Mononuclear cell (primary cell): ENCODE results near the gene FNDC7. TPM values are rescaled to one million over a fixed set of nuclear protein-coding genes. Genes with fewer than 3 reads are reported as not detected.
A peak's percentile ranks its signal among the peaks of the same experiment; 100 is the strongest.

ENCODE experiments used
- H3K27me3 ChIP-seq: 2 replicates; pipeline ENCODE4 v1.6.0; 2011; ENCODE audit warnings: low read length, control low read depth; ENCODE audit not compliant: insufficient read depth
- H3K4me1 ChIP-seq: 2 replicates; pipeline ENCODE4 v1.5.1; 2011; ENCODE audit warnings: mild to moderate bottlenecking, low read length, control low read depth; ENCODE audit not compliant: insufficient read depth
- H3K4me3 ChIP-seq: 2 replicates; pipeline ENCODE4 v1.5.1; 2011; ENCODE audit warnings: mild to moderate bottlenecking, low read length, moderate library complexity
- H3K9me3 ChIP-seq: 2 replicates; pipeline ENCODE4 v1.5.1; 2011; ENCODE audit warnings: low read depth, mild to moderate bottlenecking, control low read depth, low read length
- total RNA-seq: library from RNA; depleted of rRNA; stranded (reverse); fragments of >200 nt; gene quantifications from one replicate; pipeline ENCODE4 v1.2.3, GENCODE V29; 2012

The FNDC7 gene
- total RNA-seq, 1 donor, result 0.21 TPM

DNA sequence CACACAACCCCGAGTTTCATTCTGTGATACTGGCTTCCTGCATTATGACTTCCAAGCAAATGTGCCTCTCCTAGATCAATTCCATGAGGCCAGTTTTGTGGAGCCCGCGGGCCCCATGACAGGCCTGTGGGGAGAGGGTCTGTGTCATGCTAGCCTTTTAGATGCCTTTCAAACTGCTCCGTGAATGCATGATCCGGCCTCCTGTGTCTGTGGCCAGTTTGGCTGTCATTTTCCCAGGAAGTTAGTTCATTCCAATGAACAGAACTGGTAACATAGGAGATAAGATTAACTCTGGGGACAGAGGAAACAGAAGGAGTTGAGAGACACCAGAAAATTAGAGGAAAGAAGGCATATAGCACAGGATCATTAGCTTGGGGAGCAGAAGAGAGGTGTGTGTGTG lies 3.2 kb downstream of the FNDC7 start:
- peaks cover 6% of the 10 kb centered on the region for H3K27me3 ChIP-seq
- no peaks in the 10 kb centered on the region for H3K9me3 ChIP-seq
- no peaks in the 10 kb centered on the region for H3K4me1 ChIP-seq
- no peak overlapping the region for H3K4me3 ChIP-seq

DNA sequence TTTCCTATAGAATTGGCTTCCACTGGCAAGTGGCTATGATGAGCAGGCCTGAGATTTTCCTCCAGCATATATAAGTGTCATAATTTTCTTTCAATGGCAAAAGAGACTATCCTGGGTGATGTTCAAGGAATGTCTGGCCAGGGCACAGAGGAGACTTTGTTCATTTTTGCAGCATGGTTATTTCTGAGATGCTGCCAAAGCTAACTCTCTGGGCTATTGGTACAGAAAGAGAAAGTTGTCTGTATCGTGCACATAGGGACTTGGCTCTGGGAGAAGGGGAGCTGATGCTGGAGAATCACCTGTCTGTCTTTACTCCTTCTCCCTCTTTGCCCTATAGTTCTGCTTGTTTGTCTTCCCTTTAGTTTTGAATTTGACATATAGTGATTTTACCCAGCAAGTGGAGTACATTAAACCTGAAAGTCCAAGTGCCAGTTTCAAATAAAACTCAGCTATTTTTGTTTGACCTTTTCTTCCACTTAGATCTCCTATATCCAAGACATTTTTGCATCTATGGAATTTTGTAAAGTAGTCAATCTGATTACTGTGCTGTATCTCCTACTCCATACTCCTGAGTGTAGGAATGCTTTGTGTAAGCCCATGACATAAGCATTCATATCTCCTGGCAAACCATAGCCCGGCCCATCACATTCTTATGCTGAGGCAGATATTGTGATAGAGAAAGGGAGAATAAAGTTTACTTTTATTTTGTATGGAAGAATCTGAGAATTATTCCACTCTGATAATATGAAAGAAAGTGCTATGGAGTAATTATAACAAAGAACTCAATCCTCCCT lies 3.9 kb downstream of the FNDC7 start:
- peaks cover 6% of the 10 kb centered on the region for H3K27me3 ChIP-seq
- no peak overlapping the region for H3K4me3 ChIP-seq
- no peaks in the 10 kb centered on the region for H3K9me3 ChIP-seq
- H3K4me1 ChIP-seq, result no peaks in the 10 kb centered on the region

DNA sequence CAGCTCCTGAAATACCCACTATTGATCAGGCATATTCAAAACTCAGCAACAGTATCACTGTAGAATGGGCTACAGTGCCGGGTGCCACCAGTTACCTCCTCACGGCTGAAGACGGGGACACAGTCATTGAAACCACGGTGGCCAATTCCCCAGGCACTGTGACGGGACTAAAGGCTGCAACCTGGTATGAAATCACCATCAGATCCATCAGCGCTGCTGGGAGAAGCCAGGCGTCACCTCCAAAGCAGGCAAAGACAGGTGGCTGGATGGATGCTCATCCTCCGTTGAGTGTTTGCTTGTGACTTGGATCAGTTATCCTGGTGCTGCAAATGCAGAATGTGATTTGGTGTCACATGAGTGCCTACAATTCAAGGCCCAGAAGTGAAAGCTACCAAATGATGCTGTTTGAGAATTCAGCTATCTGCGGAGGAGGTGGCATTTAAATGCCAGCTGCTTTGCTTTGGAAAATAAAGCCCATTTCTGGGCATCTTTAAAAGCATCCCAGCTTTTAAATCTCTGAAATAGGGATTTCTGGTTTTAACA lies 5.1 kb downstream of the FNDC7 start:
- Histone ChIP-seq H3K4me3 (no peak overlapping the region), H3K27me3 (peaks cover 4% of the 10 kb centered on the region), H3K4me1 (no peaks in the 10 kb centered on the region), H3K9me3 (no peaks in the 10 kb centered on the region)

DNA sequence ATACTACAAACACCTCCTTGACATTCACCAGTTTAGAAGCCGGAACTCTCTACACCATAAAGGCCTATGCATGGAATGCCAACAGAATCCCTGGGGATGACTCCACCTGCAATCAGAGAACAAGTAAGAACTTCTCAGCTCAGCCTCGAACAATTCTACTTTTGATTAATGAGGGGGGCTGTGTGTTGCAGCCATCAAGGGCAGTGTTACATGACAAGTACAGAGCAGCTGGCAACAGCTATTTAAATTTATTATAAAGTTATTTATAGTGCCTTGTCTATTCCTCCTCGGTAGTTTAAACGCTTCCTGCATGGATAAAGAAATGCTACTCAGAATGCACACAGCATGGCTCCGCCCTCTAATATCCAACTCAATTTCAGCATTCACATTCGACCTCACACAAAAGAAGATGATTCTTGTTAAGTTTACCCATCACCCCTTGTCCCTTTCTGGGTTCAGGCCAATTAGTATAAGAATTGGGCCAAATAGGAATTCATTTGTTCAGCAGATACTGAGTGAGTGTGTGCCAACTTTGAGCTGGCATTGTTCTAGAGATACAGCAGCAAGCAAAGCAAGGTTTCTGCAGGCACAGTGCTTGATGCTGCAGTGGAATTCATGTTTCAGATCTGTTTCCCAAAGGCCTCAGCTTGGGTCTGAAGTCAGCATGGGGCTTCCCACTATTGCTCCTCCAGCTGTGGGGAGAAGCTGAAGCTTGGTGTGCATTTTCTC lies 6.4 kb downstream of the FNDC7 start:
- H3K9me3 ChIP-seq, result no peaks in the 10 kb centered on the region
- H3K4me1 ChIP-seq, result no peaks in the 10 kb centered on the region
- H3K4me3 ChIP-seq, result no peak overlapping the region

DNA sequence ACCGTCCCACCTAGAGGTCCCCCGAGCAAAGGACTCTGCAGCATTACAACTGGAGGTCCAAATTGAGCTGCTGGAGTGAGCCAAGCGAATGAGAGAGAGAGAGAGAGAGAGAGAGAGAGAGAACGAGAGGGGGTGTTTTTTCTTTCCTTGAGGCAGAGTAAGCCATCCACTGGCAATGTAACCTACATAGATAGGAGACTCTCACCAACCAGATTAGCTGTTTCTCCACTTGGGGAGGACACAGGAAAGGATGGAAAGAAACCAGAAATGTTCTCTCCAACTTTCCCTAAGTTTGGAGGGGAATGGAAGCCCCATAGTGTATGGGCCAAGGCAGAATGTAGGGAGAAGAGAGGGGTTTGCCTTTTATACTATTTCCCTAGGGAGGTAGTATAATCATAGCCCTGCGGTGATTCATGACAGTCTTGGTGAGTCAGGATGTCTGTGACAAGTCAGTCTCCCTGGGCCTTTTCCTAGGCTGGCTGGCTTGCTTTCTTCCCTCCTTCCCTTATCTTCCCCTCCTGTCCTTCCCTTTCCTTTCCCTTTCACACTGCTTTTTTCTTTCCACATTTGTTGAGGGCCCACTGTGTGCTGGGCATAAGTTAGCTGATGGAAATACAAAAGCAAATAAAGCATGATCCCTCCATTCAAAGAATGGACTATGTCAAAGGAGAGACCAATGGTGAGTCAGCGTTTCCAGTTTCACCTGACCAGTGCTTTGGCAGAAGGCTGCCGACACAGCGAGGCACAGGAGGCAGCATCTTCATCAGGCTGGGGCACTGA lies 7.1 kb downstream of the FNDC7 start:
- H3K9me3 ChIP-seq, result no peaks in the 10 kb centered on the region
- H3K27me3 ChIP-seq, result no peaks in the 10 kb centered on the region
- no peaks in the 10 kb centered on the region for H3K4me1 ChIP-seq
- H3K4me3 ChIP-seq, result no peak overlapping the region

More for the DNA sequence above, 6.4 kb downstream of the FNDC7 start:
- no peaks in the 10 kb centered on the region for H3K27me3 ChIP-seq

DNA sequence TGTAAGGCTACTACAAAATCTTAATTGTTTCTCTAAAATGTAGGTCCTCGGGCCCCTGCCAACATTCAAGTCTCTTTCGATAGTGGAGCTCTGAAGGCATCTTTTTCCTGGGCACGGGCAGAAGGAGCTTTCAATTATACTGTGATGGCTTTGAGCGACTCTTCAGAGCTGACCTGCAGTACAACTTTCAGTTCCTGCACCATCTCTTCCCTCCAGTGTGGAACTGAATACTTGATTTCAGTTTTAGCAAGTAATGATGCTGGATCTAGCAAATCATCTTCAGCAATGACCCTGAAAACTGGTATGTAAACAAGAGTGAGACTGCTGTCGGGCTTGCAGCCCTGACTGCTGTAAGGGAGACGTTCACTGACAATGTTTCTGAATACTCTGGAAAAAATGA lies 9.6 kb downstream of the FNDC7 start:
- H3K4me3 ChIP-seq, result no peak overlapping the region
- H3K27me3 ChIP-seq, result no peaks in the 10 kb centered on the region
- H3K4me1 ChIP-seq, result no peaks in the 10 kb centered on the region
- no peaks in the 10 kb centered on the region for H3K9me3 ChIP-seq

DNA sequence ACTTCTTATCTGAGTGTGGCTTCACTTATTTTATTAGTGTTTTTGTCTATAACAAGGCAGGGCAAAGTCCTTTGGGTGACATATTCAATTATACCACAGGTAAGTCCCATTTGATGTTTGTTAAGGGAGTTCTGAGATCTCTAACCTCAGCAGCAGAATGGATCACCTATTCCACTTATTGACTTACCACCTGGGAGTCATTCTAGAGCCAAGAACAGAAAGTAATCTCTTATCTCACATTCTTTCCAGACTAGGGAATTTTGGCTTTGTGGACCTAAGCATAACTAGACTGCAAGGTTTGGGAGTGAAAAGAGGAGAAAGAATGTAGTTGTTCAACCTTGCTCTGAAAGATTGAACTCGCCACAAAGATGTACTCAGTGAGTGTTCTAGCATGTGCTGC lies 13.2 kb downstream of the FNDC7 start:
- H3K9me3 ChIP-seq, result no peaks in the 10 kb centered on the region
- H3K4me1 ChIP-seq, result no peaks in the 10 kb centered on the region
- no peak overlapping the region for H3K4me3 ChIP-seq
- H3K27me3 ChIP-seq, result no peaks in the 10 kb centered on the region

DNA sequence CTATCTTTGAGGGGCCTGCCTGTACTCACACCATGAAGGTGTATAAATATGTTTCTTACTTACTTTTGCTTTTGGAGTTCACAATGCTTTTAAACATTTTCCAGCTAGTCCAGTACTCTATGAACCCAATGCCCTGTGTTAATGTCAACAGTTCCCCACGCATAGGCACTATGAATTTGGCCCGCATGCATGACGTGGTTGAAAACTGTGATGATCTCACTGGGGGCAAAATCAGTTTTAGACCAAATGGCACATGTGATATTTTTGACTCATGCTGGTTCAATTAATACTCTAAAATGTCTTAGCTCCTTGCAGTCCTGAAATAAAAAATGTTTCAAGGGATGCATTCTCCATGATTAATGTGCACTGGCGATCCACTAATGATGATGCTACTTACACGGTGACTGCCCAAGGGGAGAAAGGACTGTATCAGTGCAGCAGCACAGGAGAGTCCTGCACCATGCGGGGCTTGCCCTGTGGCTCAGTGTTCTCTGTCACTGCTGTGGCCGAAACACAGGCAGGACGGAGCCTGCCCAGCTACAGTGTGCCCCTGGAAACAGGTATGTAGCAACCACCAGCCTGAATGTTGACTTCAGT lies 15.7 kb downstream of the FNDC7 start:
- Histone ChIP-seq H3K27me3 (no peaks in the 10 kb centered on the region), H3K9me3 (no peaks in the 10 kb centered on the region), H3K4me1 (no peaks in the 10 kb centered on the region), H3K4me3 (no peak overlapping the region)

DNA sequence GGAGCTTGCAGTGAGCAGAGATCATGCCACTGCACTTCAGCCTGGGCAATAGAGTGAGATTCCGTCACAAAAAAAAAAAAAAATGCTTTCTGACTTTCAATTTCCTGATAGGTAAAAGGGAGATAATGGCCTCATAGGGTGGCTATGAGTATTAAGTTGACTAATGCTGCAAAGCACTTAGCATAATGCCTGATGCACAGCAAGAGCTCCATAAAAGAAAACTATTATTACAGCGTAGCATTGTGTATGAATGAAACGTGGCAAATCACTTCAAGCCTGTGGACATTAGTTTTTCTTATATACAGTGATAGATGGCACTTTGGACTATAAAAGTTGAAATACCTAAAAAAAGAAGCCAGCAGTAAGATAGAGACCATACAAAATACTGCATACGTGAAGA lies 16.8 kb downstream of the FNDC7 start:
- Histone ChIP-seq H3K9me3 (no peaks in the 10 kb centered on the region), H3K4me3 (no peak overlapping the region), H3K4me1 (no peaks in the 10 kb centered on the region), H3K27me3 (no peaks in the 10 kb centered on the region)

DNA sequence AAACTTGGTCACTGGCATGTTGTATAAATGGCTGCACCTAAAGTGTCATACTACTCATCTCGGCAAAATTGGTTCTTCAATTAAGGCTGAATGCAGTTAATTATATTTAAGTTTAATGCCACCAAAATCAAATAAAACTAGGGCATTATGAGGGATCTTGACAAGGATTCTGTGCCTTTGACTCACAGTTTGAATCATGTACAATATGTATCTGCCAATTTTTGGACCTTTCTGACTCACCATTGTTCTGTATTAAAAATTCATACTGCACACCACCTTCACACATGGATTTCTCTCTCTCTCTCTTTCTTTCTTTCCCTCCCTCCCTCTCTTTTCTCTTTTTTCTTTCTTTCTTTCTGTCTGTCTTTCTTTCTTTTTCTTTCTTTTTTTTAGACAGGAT lies 19.7 kb downstream of the FNDC7 start:
- H3K27me3 ChIP-seq, result peaks cover 2% of the 10 kb centered on the region
- H3K4me3 ChIP-seq, result no peak overlapping the region
- H3K9me3 ChIP-seq, result no peaks in the 10 kb centered on the region
- H3K4me1 ChIP-seq, result no peaks in the 10 kb centered on the region

DNA sequence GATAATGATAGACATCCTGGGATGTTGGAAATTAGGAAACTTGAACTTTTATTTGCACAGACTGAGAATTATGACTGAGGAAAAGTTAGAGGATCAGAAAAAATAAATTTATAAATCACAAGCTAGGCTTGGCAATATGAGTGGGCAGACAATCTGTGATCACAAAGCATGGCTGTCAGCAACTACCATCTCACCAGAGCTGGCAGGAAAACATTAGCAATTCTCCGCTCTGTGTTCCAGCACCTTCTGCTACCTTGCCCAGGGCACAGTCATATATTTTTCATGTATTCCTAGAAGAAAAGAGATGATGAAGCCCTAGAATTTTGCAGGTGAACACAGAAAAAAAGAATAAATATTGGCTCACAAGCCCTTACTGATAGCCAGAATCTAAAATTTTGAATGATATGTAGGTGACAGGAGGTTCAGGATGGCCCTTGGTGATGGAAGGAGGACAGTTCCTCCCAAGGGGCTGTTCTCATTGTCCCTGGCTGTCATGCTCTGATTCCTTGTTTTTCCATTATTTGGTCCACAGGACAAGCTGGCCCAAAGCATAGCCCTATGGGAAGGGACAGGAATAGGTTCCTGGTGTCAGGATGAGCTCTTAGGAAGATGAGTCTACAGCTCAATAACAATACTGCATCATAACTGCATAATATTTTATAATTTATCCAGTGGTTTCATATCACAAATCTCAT lies 21.6 kb downstream of the FNDC7 start:
- no peak overlapping the region for H3K4me3 ChIP-seq
- H3K4me1 ChIP-seq, result no peaks in the 10 kb centered on the region
- no peaks in the 10 kb centered on the region for H3K9me3 ChIP-seq
- H3K27me3 ChIP-seq, result peaks cover 2% of the 10 kb centered on the region

DNA sequence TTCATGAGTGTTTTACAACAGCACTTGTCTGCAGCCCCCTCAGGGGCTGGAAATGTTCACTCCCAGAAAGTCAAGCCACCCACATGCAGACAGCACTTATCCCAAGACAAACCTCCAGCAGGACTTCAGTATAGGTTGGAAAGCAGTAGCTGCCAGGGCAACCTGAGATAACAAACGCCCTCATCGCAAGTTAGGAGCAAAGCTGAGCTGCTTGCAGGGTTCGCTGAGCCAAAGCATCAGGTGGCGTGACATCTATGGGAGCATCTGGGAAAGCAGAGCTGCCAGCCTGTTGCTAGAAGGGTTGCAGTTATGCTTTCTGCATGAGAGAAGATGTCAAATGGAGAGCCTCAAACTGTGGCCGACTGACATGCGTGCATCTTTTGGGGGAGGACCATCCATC lies 29.5 kb downstream of the FNDC7 start:
- peaks cover 4% of the 10 kb centered on the region for H3K4me1 ChIP-seq
- no peaks in the 10 kb centered on the region for H3K9me3 ChIP-seq
- H3K4me3 ChIP-seq, result no peak overlapping the region
- no peaks in the 10 kb centered on the region for H3K27me3 ChIP-seq

DNA sequence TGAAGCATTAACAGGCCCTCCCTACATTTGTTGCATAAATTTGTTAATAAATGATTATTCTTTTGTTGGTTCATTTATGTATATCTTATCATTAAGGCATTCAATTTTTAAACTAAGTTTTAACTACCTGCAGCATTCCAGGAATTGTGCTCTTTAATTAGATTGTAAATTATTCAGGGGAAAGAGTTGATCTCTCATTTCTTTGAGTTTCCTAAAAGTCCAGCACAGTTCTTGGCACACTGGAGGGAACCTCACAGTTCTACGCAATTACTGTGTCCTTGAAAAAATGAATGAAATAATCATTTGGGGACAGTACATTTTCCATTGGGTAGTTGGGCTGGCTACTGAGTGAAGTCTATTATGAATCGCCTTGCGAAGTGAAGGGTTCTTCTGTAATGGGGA lies 33.3 kb downstream of the FNDC7 start:
- Histone ChIP-seq H3K4me3 (no peak overlapping the region), H3K27me3 (no peaks in the 10 kb centered on the region), H3K4me1 (peaks cover 23% of the 10 kb centered on the region), H3K9me3 (no peaks in the 10 kb centered on the region)

DNA sequence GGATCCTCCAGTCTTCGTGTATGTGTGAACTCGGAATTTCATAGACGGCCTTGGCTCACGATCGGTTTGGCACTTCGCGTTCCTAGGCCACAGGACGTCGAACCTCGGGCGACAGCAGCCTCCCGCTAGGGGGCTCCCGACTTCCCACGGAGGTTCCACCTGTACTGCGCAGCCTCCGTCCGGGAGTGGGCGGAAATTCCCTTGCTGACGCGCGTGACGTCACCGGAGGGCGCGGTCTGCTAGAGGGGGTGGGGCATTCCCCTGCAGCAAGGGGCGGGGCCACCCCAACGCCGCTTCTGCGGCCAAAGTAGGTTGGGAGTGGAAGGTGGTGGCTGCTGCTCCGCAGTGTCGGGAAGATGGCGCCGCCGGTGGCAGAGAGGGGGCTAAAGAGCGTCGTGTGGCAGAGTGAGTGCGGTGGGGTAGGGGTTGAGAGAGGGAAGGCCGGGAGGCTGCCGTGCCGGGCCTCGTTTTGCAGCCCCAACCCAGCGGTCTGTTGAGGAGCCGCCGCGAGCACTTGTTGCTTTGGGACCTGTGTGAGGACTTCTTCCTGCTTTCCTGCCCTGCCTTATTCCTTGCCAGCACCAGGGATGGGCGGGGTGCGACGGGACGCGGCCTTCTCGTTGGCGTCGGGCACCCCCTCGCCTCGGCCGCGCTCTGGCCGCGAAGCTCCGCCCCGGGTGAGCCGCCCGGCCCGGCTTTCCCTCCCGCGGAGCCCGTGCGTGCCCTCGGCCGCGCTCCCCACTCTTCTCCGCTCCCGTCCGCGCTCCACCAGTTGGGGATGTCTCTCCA lies 33.9 kb downstream of the FNDC7 start, which contains the start of gene STXBP3:
Gene STXBP3 (plus strand): TSS at position 293 of the 789 bp plus-strand sequence. CDS start 64 bp downstream, at position 357.
- Histone ChIP-seq H3K4me3 (peak within 1 kb of the TSS; percentile 93), H3K27me3 (no peaks in the 10 kb centered on the region), H3K4me1 (peaks cover 25% of the 10 kb centered on the region), H3K9me3 (no peaks in the 10 kb centered on the region)
